ENCODE measurements around the gene ARHGAP26. TPM values are rescaled to one million over a fixed set of nuclear protein-coding genes. Genes with fewer than 3 reads are reported as not detected.

ARHGAP26 gene
- total RNA-seq, 5 donors from 2014 or later (not counting 1 experiment from before 2014, with no cell fraction given): 22.8 to 49.3 (median 28.3) TPM

- Histone ChIP-seq H3K27me3 (replicated peaks in 1 of 2; ENCODE audit: control insufficient read depth in 2 of 2, extremely low read depth in 1 of 2, insufficient read depth in 2 of 2, low read length in 1 of 2) (no peaks in the 10 kb centered on the region), H3K36me3 (ENCODE audit: control insufficient read depth in 2 of 2, extremely low read depth in 1 of 2, insufficient read depth in 1 of 2, low read length in 1 of 2) (no peaks in the 10 kb centered on the region), H3K27ac (ENCODE audit: low read length) (no peak overlapping the region), H3K4me1 (ENCODE audit: control insufficient read depth in 1 of 2, extremely low read depth in 1 of 2, insufficient read depth in 2 of 2, low read length in 2 of 2) (peaks cover 0 to 29% of the 10 kb centered on the region in 2 experiments), H3K9me3 (no peaks in the 10 kb centered on the region), H3K4me3 (ENCODE audit: control insufficient read depth in 1 of 2, extremely low read depth in 1 of 2, low read length in 1 of 2) (no peak overlapping the region)
- H3K27me3 Mint-ChIP-seq: peaks cover 0 to 5% of the 10 kb centered on the region in 2 donors
- peaks cover 14 to 29% (median 25%) of the 10 kb centered on the region in 3 donors for H3K4me1 Mint-ChIP-seq
- 56% methylated on average over 1 of the region's 5 CpGs for WGBS (ENCODE audit: insufficient coverage)
- CTCF ChIA-PET: interaction anchor here (1.4 to 3.9 kb wide), 3 partner anchors 11 to 24 kb away, joined by 3 to 11 read pairs (median 8); no protein-coding TSS in a partner anchor
- POLR2A ChIA-PET: interaction anchor here in 1 of 2 donors (0.6 kb wide), 1 partner anchor 127 kb away, joined by 3 read pairs; no protein-coding TSS in a partner anchor
- no peak overlapping the region for H3K4me3 Mint-ChIP-seq
- ATAC-seq (replicated peaks in 1 of 4) (no peak), DNase-seq (no peak)
- no peaks in the 10 kb centered on the region for H3K9me3 Mint-ChIP-seq
- no peak overlapping the region for H3K27ac Mint-ChIP-seq
- H3K36me3 Mint-ChIP-seq: no peaks in the 10 kb centered on the region
These were observed 33.0 kb upstream of the ARHGAP26 start for GRCh38 chr5:142737179-142737578.

GRCh38 chr5:142740474-142741242 lies 29.5 kb upstream of the ARHGAP26 start:
- WGBS (ENCODE audit: insufficient coverage): 96% methylated on average over 4 of the region's 6 CpGs
- no peaks in the 10 kb centered on the region for H3K9me3 ChIP-seq
- DNase-seq: no peak
- no peak overlapping the region for H3K27ac ChIP-seq (ENCODE audit: low read length)
- no peak overlapping the region for H3K4me3 ChIP-seq (ENCODE audit: control insufficient read depth in 1 of 2, extremely low read depth in 1 of 2, low read length in 1 of 2)
- Mint-ChIP-seq H3K9me3 (no peaks in the 10 kb centered on the region), H3K4me1 (peaks cover 0 to 4% (median 4%) of the 10 kb centered on the region in 3 donors), H3K4me3 (no peak overlapping the region), H3K36me3 (no peaks in the 10 kb centered on the region), H3K27me3 (peaks cover 10 to 15% of the 10 kb centered on the region in 2 donors), H3K27ac (no peak overlapping the region)
- ATAC-seq (replicated peaks in 1 of 4): no peak
- CTCF ChIA-PET: interaction anchor here (0.5 to 1.9 kb wide), 5 partner anchors 14 to 368 kb away, joined by 3 to 6 read pairs (median 3); no protein-coding TSS in a partner anchor
- H3K27me3 ChIP-seq (replicated peaks in 1 of 2; ENCODE audit: control insufficient read depth in 2 of 2, extremely low read depth in 1 of 2, insufficient read depth in 2 of 2, low read length in 1 of 2): no peaks in the 10 kb centered on the region
- H3K4me1 ChIP-seq (ENCODE audit: control insufficient read depth in 1 of 2, extremely low read depth in 1 of 2, insufficient read depth in 2 of 2, low read length in 2 of 2): no peaks in the 10 kb centered on the region
- POLR2A ChIA-PET: no interaction called here
- H3K36me3 ChIP-seq (ENCODE audit: control insufficient read depth in 2 of 2, extremely low read depth in 1 of 2, insufficient read depth in 1 of 2, low read length in 1 of 2): no peaks in the 10 kb centered on the region

DNA sequence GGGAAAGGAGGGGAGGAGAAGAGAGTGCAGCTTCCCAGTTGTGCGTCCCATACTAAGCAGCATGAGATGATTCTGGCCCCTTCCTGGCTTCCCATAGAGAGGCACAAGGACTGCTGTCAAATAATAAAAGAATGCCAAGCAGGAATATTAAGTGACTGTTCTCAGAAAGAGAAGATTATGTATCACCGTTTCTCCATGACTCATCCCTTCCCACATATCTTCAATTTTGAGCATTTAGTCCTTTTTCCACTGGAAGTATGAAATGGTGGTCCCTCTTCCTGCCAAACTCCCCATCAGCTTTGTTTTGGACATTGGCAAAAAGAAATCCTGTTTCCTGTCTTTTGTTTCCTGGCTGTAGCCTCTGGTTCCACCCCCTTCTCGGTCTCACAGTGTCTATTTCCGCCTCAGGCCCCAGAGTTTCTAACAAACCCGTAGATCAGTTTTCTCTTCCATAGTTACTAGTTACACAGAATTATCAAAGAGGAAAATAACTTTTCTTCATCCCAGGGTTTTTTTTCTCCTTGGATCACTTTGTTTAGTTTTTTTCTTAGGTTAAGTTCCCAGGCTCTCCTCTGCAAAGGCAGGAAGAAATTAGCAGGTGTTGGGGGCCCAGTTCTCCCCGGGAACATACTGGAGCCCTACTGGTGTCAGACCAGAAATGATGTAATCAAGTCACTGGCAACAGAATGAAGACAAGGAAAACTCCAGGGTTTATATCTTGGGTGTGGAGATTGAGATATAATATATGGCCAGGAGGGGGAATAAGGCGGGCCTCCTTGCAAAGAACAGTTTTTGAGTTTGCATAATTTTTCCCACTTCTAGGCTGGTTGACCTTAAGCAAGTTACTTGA lies 26.4 kb upstream of the ARHGAP26 start:
- DNase-seq (no peak), ATAC-seq (replicated peaks in 1 of 4) (no peak)
- Histone ChIP-seq H3K27ac (ENCODE audit: low read length) (no peak overlapping the region), H3K4me3 (ENCODE audit: control insufficient read depth in 1 of 2, extremely low read depth in 1 of 2, low read length in 1 of 2) (no peak overlapping the region), H3K9me3 (no peaks in the 10 kb centered on the region), H3K27me3 (replicated peaks in 1 of 2; ENCODE audit: control insufficient read depth in 2 of 2, extremely low read depth in 1 of 2, insufficient read depth in 2 of 2, low read length in 1 of 2) (no peaks in the 10 kb centered on the region), H3K36me3 (ENCODE audit: control insufficient read depth in 2 of 2, extremely low read depth in 1 of 2, insufficient read depth in 1 of 2, low read length in 1 of 2) (no peaks in the 10 kb centered on the region), H3K4me1 (ENCODE audit: control insufficient read depth in 1 of 2, extremely low read depth in 1 of 2, insufficient read depth in 2 of 2, low read length in 2 of 2) (no peaks in the 10 kb centered on the region)
- CTCF ChIA-PET: no interaction called here
- no peak overlapping the region for H3K4me3 Mint-ChIP-seq
- no peaks in the 10 kb centered on the region for H3K9me3 Mint-ChIP-seq
- peaks cover 10 to 15% of the 10 kb centered on the region in 2 donors for H3K27me3 Mint-ChIP-seq
- POLR2A ChIA-PET: no interaction called here
- no peak overlapping the region for H3K27ac Mint-ChIP-seq
- WGBS (ENCODE audit: insufficient coverage): 58% methylated on average over 2 of the region's 7 CpGs
- H3K36me3 Mint-ChIP-seq: no peaks in the 10 kb centered on the region
- H3K4me1 Mint-ChIP-seq: peaks cover 0 to 2% (median 2%) of the 10 kb centered on the region in 3 donors

GRCh38 chr5:142745268-142745667 lies 24.9 kb upstream of the ARHGAP26 start:
- no peaks in the 10 kb centered on the region for H3K27me3 ChIP-seq (replicated peaks in 1 of 2; ENCODE audit: control insufficient read depth in 2 of 2, extremely low read depth in 1 of 2, insufficient read depth in 2 of 2, low read length in 1 of 2)
- Mint-ChIP-seq H3K27ac (no peak overlapping the region), H3K4me1 (peaks cover 0 to 7% (median 4%) of the 10 kb centered on the region in 3 donors), H3K4me3 (no peak overlapping the region), H3K36me3 (no peaks in the 10 kb centered on the region), H3K9me3 (no peaks in the 10 kb centered on the region), H3K27me3 (peaks cover 10% of the 10 kb centered on the region in 2 donors)
- ChIA-PET POLR2A (no interaction called here), CTCF (interaction anchor here (0.7 to 1.1 kb wide), 3 partner anchors 23 to 134 kb away, joined by 3 to 7 read pairs (median 4); no protein-coding TSS in a partner anchor)
- no peak overlapping the region for H3K4me3 ChIP-seq (ENCODE audit: control insufficient read depth in 1 of 2, extremely low read depth in 1 of 2, low read length in 1 of 2)
- no peak for ATAC-seq (replicated peaks in 1 of 4)
- no peaks in the 10 kb centered on the region for H3K36me3 ChIP-seq (ENCODE audit: control insufficient read depth in 2 of 2, extremely low read depth in 1 of 2, insufficient read depth in 1 of 2, low read length in 1 of 2)
- H3K9me3 ChIP-seq: no peaks in the 10 kb centered on the region
- no peaks in the 10 kb centered on the region for H3K4me1 ChIP-seq (ENCODE audit: control insufficient read depth in 1 of 2, extremely low read depth in 1 of 2, insufficient read depth in 2 of 2, low read length in 2 of 2)
- WGBS (ENCODE audit: insufficient coverage): no CpG with 5 or more reads among the region's 4 CpGs
- H3K27ac ChIP-seq (ENCODE audit: low read length): no peak overlapping the region
- no peak for DNase-seq

- H3K9me3 Mint-ChIP-seq: no peaks in the 10 kb centered on the region
- WGBS (ENCODE audit: insufficient coverage): 85% methylated on average over 2 of the region's 4 CpGs
- H3K36me3 Mint-ChIP-seq: no peaks in the 10 kb centered on the region
- no peaks in the 10 kb centered on the region for H3K4me1 ChIP-seq (ENCODE audit: control insufficient read depth in 1 of 2, extremely low read depth in 1 of 2, insufficient read depth in 2 of 2, low read length in 2 of 2)
- ChIA-PET POLR2A (no interaction called here), CTCF (interaction anchor here (0.7 to 4.4 kb wide), 20 partner anchors 9 to 1078 kb away, joined by 3 to 51 read pairs (median 6); no protein-coding TSS in a partner anchor)
- ATAC-seq (replicated peaks in 1 of 4) (no peak), DNase-seq (no peak)
- no peak overlapping the region for H3K4me3 Mint-ChIP-seq
- peaks cover 0 to 7% (median 4%) of the 10 kb centered on the region in 3 donors for H3K4me1 Mint-ChIP-seq
- H3K27me3 Mint-ChIP-seq: peaks cover 10% of the 10 kb centered on the region in 2 donors
- H3K9me3 ChIP-seq: no peaks in the 10 kb centered on the region
- no peak overlapping the region for H3K4me3 ChIP-seq (ENCODE audit: control insufficient read depth in 1 of 2, extremely low read depth in 1 of 2, low read length in 1 of 2)
- no peaks in the 10 kb centered on the region for H3K36me3 ChIP-seq (ENCODE audit: control insufficient read depth in 2 of 2, extremely low read depth in 1 of 2, insufficient read depth in 1 of 2, low read length in 1 of 2)
- no peaks in the 10 kb centered on the region for H3K27me3 ChIP-seq (replicated peaks in 1 of 2; ENCODE audit: control insufficient read depth in 2 of 2, extremely low read depth in 1 of 2, insufficient read depth in 2 of 2, low read length in 1 of 2)
- H3K27ac ChIP-seq (ENCODE audit: low read length): no peak overlapping the region
- no peak overlapping the region for H3K27ac Mint-ChIP-seq
These were observed 23.4 kb upstream of the ARHGAP26 start for GRCh38 chr5:142746532-142747433.
